Fibroblast of pulmonary artery (primary cell): ENCODE measurements around the gene BCL3.

ENCODE experiments used
- DNase-seq: peaks from one replicate; pipeline ENCODE4 v3.0.0-alpha.2; 2010; ENCODE audit warnings: low read depth
- H3K4me3 ChIP-seq: replicated peaks from 2 replicates; pipeline ENCODE4 v1.5.1; 2011; ENCODE audit warnings: low read depth, mild to moderate bottlenecking, control low read depth, low read length, moderate library complexity
- TF ChIP-seq, protein P1 (sequence below): IDR thresholded peaks from 2 replicates; pipeline ENCODE4 v1.5.1; 2011; ENCODE audit warnings: mild to moderate bottlenecking, control low read depth, low read length, inconsistent platforms; ENCODE audit errors: missing control alignments

The BCL3 gene

GRCh38 chr19:44729516-44730033 is 18.9 kb upstream of the BCL3 start:
- TF ChIP-seq, protein P1, sequence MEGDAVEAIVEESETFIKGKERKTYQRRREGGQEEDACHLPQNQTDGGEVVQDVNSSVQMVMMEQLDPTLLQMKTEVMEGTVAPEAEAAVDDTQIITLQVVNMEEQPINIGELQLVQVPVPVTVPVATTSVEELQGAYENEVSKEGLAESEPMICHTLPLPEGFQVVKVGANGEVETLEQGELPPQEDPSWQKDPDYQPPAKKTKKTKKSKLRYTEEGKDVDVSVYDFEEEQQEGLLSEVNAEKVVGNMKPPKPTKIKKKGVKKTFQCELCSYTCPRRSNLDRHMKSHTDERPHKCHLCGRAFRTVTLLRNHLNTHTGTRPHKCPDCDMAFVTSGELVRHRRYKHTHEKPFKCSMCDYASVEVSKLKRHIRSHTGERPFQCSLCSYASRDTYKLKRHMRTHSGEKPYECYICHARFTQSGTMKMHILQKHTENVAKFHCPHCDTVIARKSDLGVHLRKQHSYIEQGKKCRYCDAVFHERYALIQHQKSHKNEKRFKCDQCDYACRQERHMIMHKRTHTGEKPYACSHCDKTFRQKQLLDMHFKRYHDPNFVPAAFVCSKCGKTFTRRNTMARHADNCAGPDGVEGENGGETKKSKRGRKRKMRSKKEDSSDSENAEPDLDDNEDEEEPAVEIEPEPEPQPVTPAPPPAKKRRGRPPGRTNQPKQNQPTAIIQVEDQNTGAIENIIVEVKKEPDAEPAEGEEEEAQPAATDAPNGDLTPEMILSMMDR: no peak
- H3K4me3 ChIP-seq: no peak overlapping the region

DNA sequence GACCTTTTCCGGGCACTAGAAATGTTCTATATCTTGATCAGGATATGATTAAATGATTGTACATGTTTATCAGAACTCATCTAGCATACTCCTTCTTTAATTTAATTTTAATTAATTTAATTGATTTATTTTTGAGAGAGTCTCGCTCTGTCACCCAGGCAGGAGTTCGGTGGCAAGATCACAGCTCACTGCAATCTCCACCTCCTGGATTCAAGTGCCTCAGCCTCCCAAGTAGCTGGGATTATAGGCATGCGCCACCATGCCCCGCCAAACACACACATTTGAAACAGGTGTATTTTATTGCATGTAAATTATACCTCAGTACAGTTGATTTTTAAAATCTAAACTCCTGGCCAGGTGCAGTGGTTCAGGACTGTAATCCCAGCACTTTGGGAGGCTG is 17.4 kb upstream of the BCL3 start:
- TF ChIP-seq, protein P1: no peak
- no peak for DNase-seq
- H3K4me3 ChIP-seq: no peak overlapping the region

More at GRCh38 chr19:44729516-44730033, 18.9 kb upstream of the BCL3 start:
- no peak for DNase-seq

DNA sequence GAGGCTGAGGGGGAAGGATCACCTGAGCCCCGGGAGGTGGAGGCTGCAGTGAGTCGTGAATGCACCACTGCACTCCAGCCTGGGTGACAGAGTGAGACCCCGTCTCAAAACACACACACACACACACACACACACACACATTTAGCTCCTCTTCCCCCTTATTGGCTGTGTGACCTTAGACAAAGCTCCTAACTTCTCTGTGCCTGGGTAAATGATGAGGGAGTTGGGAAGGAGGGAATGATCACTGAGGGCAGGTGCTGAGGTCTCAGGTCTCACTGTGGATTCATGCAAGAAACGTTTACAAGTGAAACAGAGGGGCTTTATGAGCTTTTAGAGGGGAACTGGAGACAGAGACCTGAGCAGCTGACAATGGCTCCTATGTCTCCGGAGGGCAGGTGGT is 16.9 kb upstream of the BCL3 start:
- no peak overlapping the region for H3K4me3 ChIP-seq
- TF ChIP-seq, protein P1: no peak
- no peak for DNase-seq

- no peak for DNase-seq
- H3K4me3 ChIP-seq: no peak overlapping the region
- TF ChIP-seq, protein P1: no peak
Measured at GRCh38 chr19:44732235-44733014, 16.1 kb upstream of the BCL3 start.

DNA sequence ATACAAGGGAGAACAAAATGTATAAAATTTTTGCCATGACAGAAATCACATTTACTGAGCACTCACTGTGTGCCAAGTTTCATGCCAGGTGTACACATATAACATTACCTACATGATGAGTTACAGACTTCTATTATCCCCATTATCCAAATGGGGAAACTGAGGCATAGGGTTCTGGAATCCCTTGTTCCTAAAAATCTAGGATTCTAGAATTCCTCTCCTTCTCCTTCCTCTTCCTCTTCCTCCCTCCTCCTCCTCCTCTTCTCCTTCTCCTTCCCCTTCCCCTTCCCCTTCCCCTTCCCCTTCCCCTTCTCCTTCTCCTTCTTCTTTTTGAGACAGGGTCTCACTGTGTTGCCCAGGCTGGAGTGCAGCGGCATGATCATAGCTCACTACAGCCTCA is 14.2 kb upstream of the BCL3 start:
- TF ChIP-seq, protein P1: no peak

GRCh38 chr19:44735011-44735410 is 13.5 kb upstream of the BCL3 start:
- TF ChIP-seq, protein P1: no peak
- no peak for DNase-seq
- H3K4me3 ChIP-seq: no peak overlapping the region

More for the DNA sequence above, 14.2 kb upstream of the BCL3 start:
- H3K4me3 ChIP-seq: no peak overlapping the region
- DNase-seq: no peak
